ENCODE data around the gene CARS2. TPM values are rescaled to one million over a fixed set of nuclear protein-coding genes. Genes with fewer than 3 reads are reported as not detected.

Gene CARS2
- total and polyA plus RNA-seq, 2 of the 8 experiments (the other 6 are each of a cell fraction or from before 2014, with no cell fraction given), result 47.7 to 55.9 TPM

DNA sequence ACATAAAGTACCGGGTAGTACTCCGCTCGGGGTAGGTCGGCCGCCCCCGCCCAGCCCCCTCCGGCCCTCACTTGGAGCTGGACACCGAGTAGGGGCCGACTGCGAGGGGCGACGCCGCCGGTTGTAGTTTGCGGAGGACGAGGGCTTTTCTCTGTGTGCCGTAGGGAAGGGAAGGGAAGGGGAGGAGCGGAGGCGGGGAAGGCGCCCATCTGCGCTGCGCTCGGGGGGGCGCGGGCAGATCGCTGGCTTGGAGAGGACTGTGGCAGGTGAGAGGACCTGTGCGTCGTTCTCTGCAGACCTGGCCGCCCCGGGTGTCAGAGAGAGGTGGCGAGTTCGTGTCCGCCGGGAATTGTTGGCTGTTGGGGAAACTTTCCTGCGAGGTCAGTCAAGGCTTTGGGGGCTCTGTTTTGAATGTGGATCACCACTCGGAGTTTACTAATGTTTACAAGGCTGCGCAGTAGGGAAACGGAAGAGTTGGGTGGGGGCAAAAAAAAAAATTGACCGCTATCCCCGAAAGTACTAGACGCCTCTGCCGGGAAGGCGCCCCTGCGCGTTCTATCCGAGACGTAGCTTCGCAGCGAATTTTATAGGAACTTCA, 9.0 kb upstream of the CARS2 start (continued):
- peak; percentile 32 for TF ChIP-seq KDM4A (IDR thresholded peaks at IDR 0.05; ENCODE audit: low read depth, low read length, severe bottlenecking)
- TF ChIP-seq TBP (IDR thresholded peaks at IDR 0.05; ENCODE audit: low read depth, low read length), result peak; percentile 97
- peak in 1 of 2 experiments; percentile 18; a peak in 1 of 4 replicates for TF ChIP-seq HDAC2 (IDR thresholded peaks at IDR 0.05; ENCODE audit: borderline replicate concordance in 1 of 2, low read depth in 2 of 2, low read length in 2 of 2)
- TF ChIP-seq PHF8 (conservative IDR thresholded peaks at IDR 0.05; ENCODE audit: low read depth, low read length), result peak; percentile 89
- TF ChIP-seq POLR2A (IDR thresholded peaks at IDR 0.05; ENCODE audit: control extremely low read depth in 1 of 2, low read depth in 2 of 2, low read length in 2 of 2), result peak in 1 of 2 experiments; percentile 100; a peak in 2 of 3 replicates
- 0 out of 2 replicates have a peak, but pooled peaks have one; percentile 3 for TF ChIP-seq NRF1 (IDR thresholded peaks at IDR 0.05; ENCODE audit: low read depth, low read length)
- TF ChIP-seq RBBP5 (IDR thresholded peaks at IDR 0.05; ENCODE audit: borderline replicate concordance, low read depth, low read length), result peak; percentile 54; the same call in 1 of the 2 replicates
- peak; percentile 92 for TF ChIP-seq TAF1 (IDR thresholded peaks at IDR 0.05; ENCODE audit: low read depth, low read length)

All from H1 (cell line).